Retinal pigment epithelial cell (primary cell): ENCODE data around the gene NRGN.

Source experiments
- DNase-seq: peaks from one replicate; pipeline ENCODE4 v3.0.0-alpha.2; 2010; ENCODE audit warnings: low read depth
- H3K4me3 ChIP-seq: 2 replicates; pipeline ENCODE4 v1.5.1; 2011; ENCODE audit warnings: mild to moderate bottlenecking, low read length, control low read depth, moderate library complexity
- CTCF ChIP-seq: conservative IDR thresholded peaks from 2 replicates; pipeline ENCODE4 v1.5.1; 2011; ENCODE audit warnings: low read depth, low read length, control low read depth, inconsistent platforms

NRGN gene

GRCh38 chr11:124751741-124752470 lies 12.2 kb downstream of the NRGN start, which contains the start of gene VSIG2:
TSS of gene VSIG2 (minus strand) at chr11:124752255. CDS start at chr11:124752137, 118 bp downstream.
- no peak within 1 kb of the TSS for H3K4me3 ChIP-seq
- DNase-seq, result no peak
- no peak for TF ChIP-seq CTCF

GRCh38 chr11:124752471-124753102 lies 12.8 kb downstream of the NRGN start:
- no peak for TF ChIP-seq CTCF
- H3K4me3 ChIP-seq, result no peak overlapping the region
- DNase-seq, result no peak

DNA sequence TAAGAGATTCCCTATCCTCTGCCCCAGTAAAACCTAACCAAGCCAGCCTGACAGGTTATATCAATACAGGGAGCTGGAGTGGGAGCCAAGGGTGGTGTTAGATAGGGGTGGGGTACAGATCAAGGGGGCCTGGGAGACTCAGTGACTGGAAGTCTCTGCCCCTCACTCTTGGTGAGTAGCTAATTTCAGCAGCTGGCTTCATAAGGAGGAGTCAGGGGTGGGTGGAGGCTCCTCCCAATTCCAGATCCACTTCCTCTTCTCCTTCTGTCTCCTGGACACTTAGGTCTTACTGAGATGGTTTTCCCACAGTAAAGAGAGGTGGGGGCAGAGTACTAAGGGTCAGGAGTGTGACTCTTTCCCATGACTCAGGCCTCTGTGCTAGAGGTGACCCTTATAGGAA lies 13.5 kb downstream of the NRGN start:
- no peak overlapping the region for H3K4me3 ChIP-seq
- no peak for TF ChIP-seq CTCF
- DNase-seq, result no peak

GRCh38 chr11:124753624-124754023 lies 13.9 kb downstream of the NRGN start:
- TF ChIP-seq CTCF, result no peak
- DNase-seq, result no peak
- H3K4me3 ChIP-seq, result no peak overlapping the region

GRCh38 chr11:124754309-124754708 lies 14.6 kb downstream of the NRGN start:
- no peak for DNase-seq
- no peak overlapping the region for H3K4me3 ChIP-seq
- no peak for TF ChIP-seq CTCF

GRCh38 chr11:124754710-124755109 lies 15.0 kb downstream of the NRGN start:
- H3K4me3 ChIP-seq, result no peak overlapping the region
- DNase-seq, result no peak
- no peak for TF ChIP-seq CTCF
